GM10248 (cell line): ENCODE data around the gene KIF3A.

Source experiments
- CTCF ChIA-PET: fragments of 300-600 bp; sonication (Branson Sonifier 250); formaldehyde crosslinking; extraction: SDS; loops from one replicate; lab custom pipeline; 2021; ENCODE audit warnings: antibody characterized with exemption; lab: Yijun Ruan, JAX
- POLR2A ChIA-PET: fragments of 350-650 bp; sonication (Branson Sonifier 250); formaldehyde crosslinking; extraction: SDS; loops from one replicate; lab custom pipeline; 2020; ENCODE audit warnings: antibody characterized with exemption; lab: Yijun Ruan, JAX
- DNase-seq: peaks from one replicate; pipeline ENCODE4 v3.0.0; 2012; ENCODE audit errors: extremely low spot score
- TF ChIP-seq, protein P1 (sequence below): IDR thresholded peaks from 2 replicates; pipeline ENCODE4 v1.5.1; 2012; ENCODE audit warnings: mild to moderate bottlenecking, low read depth; ENCODE audit errors: extremely low read depth, missing control alignments, control extremely low read depth

KIF3A gene

DNA sequence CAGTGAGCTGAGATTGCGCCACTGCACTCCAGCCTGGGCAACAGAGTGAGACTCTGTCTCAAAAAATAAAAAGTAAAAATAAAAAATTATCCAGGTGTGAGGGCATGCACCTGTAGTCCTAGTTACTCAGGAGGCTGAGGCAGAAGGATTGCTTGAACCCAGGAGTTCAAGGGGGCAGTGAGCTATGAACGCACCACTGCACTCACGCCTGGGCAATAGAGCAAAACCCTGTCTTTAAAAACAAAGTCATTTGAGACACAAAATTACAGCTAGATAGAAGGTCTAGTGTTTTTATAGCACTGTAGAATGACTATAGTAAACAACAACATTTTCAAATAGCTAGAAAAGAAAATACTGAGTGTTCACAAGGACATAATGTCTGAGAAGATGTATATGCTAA is 47.2 kb downstream of the KIF3A start:
- POLR2A ChIA-PET = interaction anchor here (0.6 to 1.4 kb wide), 2 partner anchors 16 to 30 kb away, joined by 3 read pairs; partner anchors contain the start of gene IL4
- TF ChIP-seq, protein P1, sequence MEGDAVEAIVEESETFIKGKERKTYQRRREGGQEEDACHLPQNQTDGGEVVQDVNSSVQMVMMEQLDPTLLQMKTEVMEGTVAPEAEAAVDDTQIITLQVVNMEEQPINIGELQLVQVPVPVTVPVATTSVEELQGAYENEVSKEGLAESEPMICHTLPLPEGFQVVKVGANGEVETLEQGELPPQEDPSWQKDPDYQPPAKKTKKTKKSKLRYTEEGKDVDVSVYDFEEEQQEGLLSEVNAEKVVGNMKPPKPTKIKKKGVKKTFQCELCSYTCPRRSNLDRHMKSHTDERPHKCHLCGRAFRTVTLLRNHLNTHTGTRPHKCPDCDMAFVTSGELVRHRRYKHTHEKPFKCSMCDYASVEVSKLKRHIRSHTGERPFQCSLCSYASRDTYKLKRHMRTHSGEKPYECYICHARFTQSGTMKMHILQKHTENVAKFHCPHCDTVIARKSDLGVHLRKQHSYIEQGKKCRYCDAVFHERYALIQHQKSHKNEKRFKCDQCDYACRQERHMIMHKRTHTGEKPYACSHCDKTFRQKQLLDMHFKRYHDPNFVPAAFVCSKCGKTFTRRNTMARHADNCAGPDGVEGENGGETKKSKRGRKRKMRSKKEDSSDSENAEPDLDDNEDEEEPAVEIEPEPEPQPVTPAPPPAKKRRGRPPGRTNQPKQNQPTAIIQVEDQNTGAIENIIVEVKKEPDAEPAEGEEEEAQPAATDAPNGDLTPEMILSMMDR = no peak
- CTCF ChIA-PET = interaction anchor here (1.1 to 2.7 kb wide), 6 partner anchors 9 to 130 kb away, joined by 4 to 13 read pairs (median 6); no protein-coding TSS in a partner anchor
- DNase-seq = no peak

DNA sequence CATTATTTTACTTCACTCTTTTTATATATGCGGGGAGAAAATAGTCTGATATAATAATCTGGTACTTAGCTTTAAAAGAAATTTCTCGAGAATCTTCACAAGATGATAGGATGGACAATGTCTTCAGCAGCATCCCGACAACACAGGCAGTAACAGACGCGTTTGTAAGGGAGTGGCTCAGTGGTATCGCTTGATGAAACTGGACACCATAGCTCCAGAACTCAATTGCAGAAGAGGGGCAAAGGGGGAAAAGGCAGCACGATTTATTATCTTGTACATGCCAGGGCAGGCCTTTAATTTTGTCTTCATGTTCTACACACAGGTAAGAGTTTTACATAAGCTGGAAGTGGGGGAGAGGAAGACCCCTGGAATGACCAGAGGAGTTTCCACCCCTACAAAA is 47.8 kb downstream of the KIF3A start:
- ChIA-PET CTCF (interaction anchor here (1.0 to 2.7 kb wide), 8 partner anchors 8 to 188 kb away, joined by 3 to 13 read pairs (median 6); no protein-coding TSS in a partner anchor), POLR2A (interaction anchor here (1.4 kb wide), 1 partner anchor 15 kb away, joined by 3 read pairs; the partner anchor contains the start of gene IL4)
- no peak for DNase-seq
- TF ChIP-seq, protein P1 = no peak

DNA sequence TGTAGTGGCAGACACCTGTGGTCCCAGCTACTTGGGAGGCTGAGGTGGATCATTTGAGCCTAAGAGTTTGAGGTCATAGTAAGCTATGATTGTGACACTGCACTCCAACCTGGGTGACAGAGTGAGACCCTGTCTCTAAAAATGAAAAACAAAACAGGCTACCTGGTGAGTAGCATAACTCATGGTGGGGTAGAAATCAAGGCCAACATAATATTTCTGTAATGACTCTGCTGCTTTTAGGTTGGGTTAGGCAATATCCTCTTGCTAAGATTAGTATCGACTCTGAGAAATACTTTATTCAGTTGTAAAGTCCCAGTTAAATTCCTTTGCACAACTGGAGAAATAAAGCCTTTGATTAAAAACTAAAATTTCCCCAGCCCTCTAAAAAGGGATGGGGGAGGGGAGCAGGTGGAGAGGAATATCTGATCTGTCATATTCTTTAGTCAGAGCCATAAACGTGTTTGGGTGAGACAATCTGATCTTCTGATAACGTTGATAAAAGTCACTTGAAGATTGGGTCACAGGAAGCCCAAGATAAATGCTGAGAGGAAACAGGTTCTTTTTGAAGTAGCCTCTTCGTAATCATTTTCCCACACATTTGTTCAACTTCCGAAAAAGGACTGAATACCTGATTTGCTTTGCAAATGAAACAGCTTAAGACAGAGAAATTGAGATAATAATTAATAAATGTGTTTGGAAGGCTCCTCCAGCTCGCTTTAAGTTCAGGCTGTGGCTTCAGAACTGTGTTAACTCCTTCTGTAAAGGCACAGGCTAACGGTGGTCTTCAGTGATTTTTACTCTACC is 48.6 kb downstream of the KIF3A start:
- ChIA-PET CTCF (interaction anchor here (1.0 to 2.7 kb wide), 8 partner anchors 7 to 187 kb away, joined by 3 to 13 read pairs (median 6); no protein-coding TSS in a partner anchor), POLR2A (no interaction called here)
- TF ChIP-seq, protein P1 = no peak
- peak; percentile 38 for DNase-seq

DNA sequence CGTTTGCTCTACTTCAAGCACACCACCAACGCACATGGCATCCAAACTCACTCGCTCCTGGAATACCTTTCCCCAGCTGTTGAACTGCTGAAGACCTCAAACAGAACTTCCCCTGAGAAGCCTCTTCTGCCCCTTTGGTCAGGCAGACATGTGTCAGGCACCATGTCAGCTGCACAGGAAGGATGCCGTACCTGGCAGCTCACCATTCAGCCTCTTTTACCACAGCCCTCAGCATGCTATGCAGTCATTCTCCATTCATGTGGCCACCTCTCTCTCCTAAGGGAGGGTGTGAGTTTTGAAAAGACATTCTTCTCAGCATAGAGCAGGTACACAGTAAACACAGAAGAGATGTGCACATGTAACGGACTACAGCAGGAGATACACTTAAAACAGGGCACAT is 49.4 kb downstream of the KIF3A start:
- TF ChIP-seq, protein P1 = no peak
- POLR2A ChIA-PET = interaction anchor here (0.6 kb wide), 1 partner anchor 30 kb away, joined by 3 read pairs; no protein-coding TSS in a partner anchor
- no peak for DNase-seq
- CTCF ChIA-PET = interaction anchor here (1.0 to 2.2 kb wide), 4 partner anchors 9 to 187 kb away, joined by 3 to 12 read pairs (median 3); no protein-coding TSS in a partner anchor

DNA sequence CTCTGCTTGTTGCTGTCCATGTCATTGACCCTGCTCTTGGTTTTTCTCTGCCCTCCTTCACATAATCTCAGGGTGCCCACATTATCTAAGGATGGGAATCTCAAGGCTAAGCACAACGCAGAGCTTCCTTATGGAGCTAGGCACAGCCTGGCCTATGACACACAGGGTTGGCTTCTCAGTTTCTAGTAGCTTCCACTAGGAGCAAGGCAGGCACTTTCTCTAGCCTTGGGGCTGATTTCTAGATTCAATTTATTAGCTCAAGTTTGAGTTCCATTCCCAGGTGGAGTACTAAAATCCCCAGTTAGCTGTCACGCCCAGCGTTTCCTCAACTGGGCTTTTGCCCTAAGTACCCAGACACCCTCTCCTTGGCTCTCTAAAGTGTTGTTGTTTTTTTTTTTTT is 51.2 kb downstream of the KIF3A start:
- ChIA-PET POLR2A (interaction anchor here (0.6 kb wide), 1 partner anchor 14 kb away, joined by 6 read pairs; no protein-coding TSS in a partner anchor), CTCF (interaction anchor here (0.8 to 3.3 kb wide), 8 partner anchors 9 to 90 kb away, joined by 3 to 10 read pairs (median 4); partner anchors contain the start of gene IL13)
- no peak for DNase-seq
- TF ChIP-seq, protein P1 = no peak

DNA sequence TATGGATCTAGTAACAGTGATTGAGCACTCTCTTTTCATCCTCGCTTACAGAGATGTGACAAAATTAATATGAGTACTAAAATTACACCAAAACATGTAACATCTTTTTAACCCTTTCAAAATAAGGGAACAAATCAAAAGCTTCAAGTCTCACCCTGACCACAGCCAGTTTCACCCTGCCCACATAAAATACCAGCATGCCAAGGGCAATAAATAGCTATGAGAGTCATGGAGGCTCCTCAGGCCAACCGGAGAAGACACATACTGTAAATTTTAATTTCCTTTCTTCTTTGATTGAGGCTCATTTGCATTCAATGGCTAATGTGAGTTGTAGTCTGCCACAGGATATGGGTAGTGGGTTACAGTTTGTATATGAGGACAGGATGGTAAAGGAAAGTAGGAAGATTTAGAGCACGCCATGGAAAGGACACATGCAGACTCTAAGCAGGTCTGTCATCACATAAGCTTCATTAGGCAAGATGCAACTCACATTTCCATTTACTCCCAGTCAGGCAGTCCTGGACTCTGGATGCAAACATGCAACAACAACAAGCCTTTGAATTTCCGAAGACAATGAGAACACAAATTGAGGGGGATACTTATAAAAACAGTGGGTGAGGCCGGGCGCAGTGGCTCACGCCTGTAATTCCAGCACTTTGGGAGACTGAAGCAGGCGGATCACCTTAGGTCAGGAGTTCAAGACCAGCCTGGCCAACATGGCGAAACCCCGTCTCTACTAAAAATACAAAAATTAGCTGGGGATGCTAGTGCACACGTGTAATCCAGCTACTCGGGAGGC is 52.2 kb downstream of the KIF3A start:
- DNase-seq = no peak
- CTCF ChIA-PET = interaction anchor here (1.0 to 3.3 kb wide), 3 partner anchors 9 to 23 kb away, joined by 3 to 10 read pairs (median 4); no protein-coding TSS in a partner anchor
- TF ChIP-seq, protein P1 = no peak
- POLR2A ChIA-PET = no interaction called here
